Measurements from ENCODE around the gene MICA. TPM values are rescaled to one million over a fixed set of nuclear protein-coding genes. Genes with fewer than 3 reads are reported as not detected.

MICA gene
- total RNA-seq, 4 donors from 2014 or later: 12.3 to 23.2 (median 15.3) TPM

DNA sequence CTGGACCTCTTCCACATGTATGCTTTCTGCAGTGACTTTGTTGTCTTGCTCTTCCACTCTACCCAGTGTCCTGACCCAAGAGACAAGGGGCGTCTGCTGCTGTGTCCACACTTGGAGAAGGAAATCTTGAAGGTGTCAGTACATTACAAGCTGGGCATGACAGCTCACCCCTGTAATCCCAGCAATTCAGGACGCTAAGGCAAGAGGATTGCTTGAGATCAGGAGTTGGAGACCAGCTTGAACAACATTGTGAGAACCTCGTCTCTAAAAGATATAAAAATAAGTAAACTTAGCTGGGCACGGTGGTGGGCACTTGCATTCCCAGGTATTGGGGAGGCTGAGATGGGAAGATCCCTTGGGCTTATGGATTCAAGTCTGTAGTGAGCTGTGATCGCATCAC lies 40.6 kb upstream of the MICA start:
- Histone ChIP-seq H3K9me3 (no peaks in the 10 kb centered on the region), H3K4me3 (replicated peaks in 1 of 3) (no peak overlapping the region), H3K27ac (no peak overlapping the region), H3K4me1 (no peaks in the 10 kb centered on the region), H3K36me3 (no peaks in the 10 kb centered on the region), H3K27me3 (no peaks in the 10 kb centered on the region)
- TF ChIP-seq, protein P1, sequence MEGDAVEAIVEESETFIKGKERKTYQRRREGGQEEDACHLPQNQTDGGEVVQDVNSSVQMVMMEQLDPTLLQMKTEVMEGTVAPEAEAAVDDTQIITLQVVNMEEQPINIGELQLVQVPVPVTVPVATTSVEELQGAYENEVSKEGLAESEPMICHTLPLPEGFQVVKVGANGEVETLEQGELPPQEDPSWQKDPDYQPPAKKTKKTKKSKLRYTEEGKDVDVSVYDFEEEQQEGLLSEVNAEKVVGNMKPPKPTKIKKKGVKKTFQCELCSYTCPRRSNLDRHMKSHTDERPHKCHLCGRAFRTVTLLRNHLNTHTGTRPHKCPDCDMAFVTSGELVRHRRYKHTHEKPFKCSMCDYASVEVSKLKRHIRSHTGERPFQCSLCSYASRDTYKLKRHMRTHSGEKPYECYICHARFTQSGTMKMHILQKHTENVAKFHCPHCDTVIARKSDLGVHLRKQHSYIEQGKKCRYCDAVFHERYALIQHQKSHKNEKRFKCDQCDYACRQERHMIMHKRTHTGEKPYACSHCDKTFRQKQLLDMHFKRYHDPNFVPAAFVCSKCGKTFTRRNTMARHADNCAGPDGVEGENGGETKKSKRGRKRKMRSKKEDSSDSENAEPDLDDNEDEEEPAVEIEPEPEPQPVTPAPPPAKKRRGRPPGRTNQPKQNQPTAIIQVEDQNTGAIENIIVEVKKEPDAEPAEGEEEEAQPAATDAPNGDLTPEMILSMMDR (IDR thresholded peaks at IDR 0.05): no peak
- no peak for TF ChIP-seq POLR2A (IDR thresholded peaks at IDR 0.05)
- DNase-seq: no peak
- intact Hi-C loops (cut with DNase I): no loop called here
- WGBS, 2 donors: 65 to 78% methylated on average over 5 of the region's 5 CpGs

DNA sequence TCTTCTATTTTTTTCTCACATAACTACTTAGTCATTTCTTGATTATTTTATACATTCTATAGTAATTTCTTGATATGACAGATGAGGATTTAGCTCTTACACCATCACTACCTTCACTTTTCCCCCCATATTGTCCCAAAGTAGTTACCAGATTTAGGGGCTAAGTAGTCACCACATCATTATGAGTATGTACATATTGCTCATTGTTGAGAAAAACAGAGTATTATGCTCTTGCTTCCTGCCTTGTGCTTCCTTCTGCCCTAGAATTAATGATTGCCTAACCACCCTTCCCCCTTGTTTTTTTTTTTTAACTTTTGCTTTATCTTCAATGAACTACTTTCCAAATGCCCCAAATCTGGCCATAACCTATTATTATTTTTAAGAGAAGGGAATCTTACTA lies 39.6 kb upstream of the MICA start:
- intact Hi-C loops (cut with DNase I): no loop called here

GRCh38 chr6:31365864-31366263 lies 37.5 kb upstream of the MICA start:
- H3K9me3 ChIP-seq: no peaks in the 10 kb centered on the region
- intact Hi-C loops (cut with DNase I): loop anchor here (2.0 to 5.0 kb wide), 2 partner anchors 169 to 227 kb away; partner anchors contain the start of gene PSORS1C2
- WGBS, 2 donors: 87 to 91% methylated on average over 5 of the region's 5 CpGs
- TF ChIP-seq, protein P1 (IDR thresholded peaks at IDR 0.05): no peak
- TF ChIP-seq POLR2A (IDR thresholded peaks at IDR 0.05): no peak
- H3K27me3 ChIP-seq: no peaks in the 10 kb centered on the region
- H3K4me1 ChIP-seq: no peaks in the 10 kb centered on the region
- no peaks in the 10 kb centered on the region for H3K36me3 ChIP-seq
- H3K27ac ChIP-seq: no peak overlapping the region
- no peak for DNase-seq
- no peak overlapping the region for H3K4me3 ChIP-seq (replicated peaks in 1 of 3)

More for the DNA sequence above, 39.6 kb upstream of the MICA start:
- TF ChIP-seq, protein P1 (IDR thresholded peaks at IDR 0.05): no peak
- TF ChIP-seq POLR2A (IDR thresholded peaks at IDR 0.05): no peak
- no peaks in the 10 kb centered on the region for H3K36me3 ChIP-seq
- no peaks in the 10 kb centered on the region for H3K9me3 ChIP-seq
- no peak overlapping the region for H3K27ac ChIP-seq
- no peak overlapping the region for H3K4me3 ChIP-seq (replicated peaks in 1 of 3)
- H3K4me1 ChIP-seq: no peaks in the 10 kb centered on the region
- DNase-seq: no peak
- no peaks in the 10 kb centered on the region for H3K27me3 ChIP-seq

DNA sequence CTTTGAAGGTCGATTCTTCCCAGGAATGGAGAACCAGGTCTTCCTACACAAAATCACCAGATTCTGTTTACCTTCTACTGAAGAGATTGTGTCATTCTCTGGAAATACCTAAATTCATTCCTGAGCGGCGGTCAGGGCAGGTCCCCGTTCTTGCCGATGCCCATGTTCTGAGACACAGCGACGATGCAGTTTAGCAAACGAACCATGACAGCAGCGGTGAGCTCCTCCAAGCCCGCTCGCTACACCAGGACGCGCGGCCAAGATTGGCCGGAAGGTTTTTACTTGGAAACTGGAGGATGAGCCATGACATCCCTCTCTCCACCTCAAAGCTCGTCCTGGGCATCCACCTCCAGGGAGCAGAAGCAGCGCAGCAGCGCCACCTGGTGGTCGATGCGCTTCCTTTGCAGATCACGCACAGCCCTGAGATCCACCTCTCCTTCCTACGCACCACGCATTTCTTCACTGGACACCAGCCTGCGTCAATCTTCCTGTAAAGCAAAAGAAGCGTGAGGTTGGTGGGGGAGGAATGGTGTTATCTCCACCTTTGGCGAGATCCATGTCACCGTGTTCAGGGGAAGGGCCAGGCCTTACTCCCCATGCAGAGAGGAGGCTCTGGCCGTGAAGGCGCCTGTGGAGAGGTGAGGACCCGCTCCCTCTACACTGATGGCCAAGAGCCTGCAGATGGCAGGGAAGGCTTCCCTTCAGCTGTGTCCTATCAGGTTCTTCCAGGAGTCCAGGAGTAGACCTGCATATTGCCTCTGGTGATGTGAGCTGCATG lies 36.5 kb upstream of the MICA start:
- WGBS, 2 donors: 5 to 6% methylated on average over 28 to 29 of the region's 30 CpGs
- H3K27me3 ChIP-seq: no peaks in the 10 kb centered on the region

DNA sequence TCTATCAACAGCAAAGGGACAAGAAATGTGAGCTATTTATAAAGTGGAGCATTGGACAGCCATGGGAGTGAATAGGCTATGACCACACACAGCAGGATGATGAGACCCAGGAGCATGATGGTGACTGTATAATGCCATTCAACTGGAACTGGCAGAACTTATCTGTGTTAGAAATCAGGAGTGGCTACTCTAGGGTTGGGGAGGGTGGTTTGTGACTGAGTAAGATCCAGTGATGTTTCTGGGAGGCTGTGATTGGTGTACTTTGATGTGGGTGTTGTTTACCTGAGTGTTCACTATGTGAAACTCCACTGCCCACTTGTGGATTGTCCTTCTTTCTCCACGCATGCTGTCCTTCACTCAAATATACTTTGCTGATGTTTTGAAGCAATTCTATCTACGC lies 34.9 kb upstream of the MICA start:
- TF ChIP-seq, protein P1 (IDR thresholded peaks at IDR 0.05): no peak
- TF ChIP-seq POLR2A (IDR thresholded peaks at IDR 0.05): no peak
- H3K9me3 ChIP-seq: no peaks in the 10 kb centered on the region
- intact Hi-C loops (cut with DNase I): loop anchor here (5.0 kb wide), 1 partner anchor 171 kb away; no protein-coding TSS in a partner anchor
- no peaks in the 10 kb centered on the region for H3K36me3 ChIP-seq
- no peaks in the 10 kb centered on the region for H3K4me1 ChIP-seq
- no peak overlapping the region for H3K27ac ChIP-seq
- 66 to 81% methylated on average over 2 of the region's 2 CpGs for WGBS, 2 donors
- no peak for DNase-seq
- no peaks in the 10 kb centered on the region for H3K27me3 ChIP-seq
- no peak overlapping the region for H3K4me3 ChIP-seq (replicated peaks in 1 of 3)

More for the DNA sequence above, 36.5 kb upstream of the MICA start:
- Histone ChIP-seq H3K9me3 (no peaks in the 10 kb centered on the region), H3K27ac (no peak overlapping the region), H3K36me3 (no peaks in the 10 kb centered on the region), H3K4me3 (replicated peaks in 1 of 3) (no peak overlapping the region), H3K4me1 (no peaks in the 10 kb centered on the region)
- intact Hi-C loops (cut with DNase I): loop anchor here (2.0 to 5.0 kb wide), 2 partner anchors 170 to 228 kb away; partner anchors contain the start of gene PSORS1C2
- TF ChIP-seq POLR2A (IDR thresholded peaks at IDR 0.05): no peak
- TF ChIP-seq, protein P1 (IDR thresholded peaks at IDR 0.05): peak; percentile 87 to 93 (median 90)
- DNase-seq: peak; percentile 79 to 85
